Fibroblast of lung (primary cell): ENCODE results near the gene FAM72D.
"Not testable (repeated sequence)": the region's sequence is repeated elsewhere in the genome, so short reads cannot be mapped to it uniquely, and the experiment has no call there.

Experiments used
- EZH2 ChIP-seq: IDR thresholded peaks from 2 replicates; pipeline ENCODE4 v1.5.1; 2012; ENCODE audit warnings: low read length, control low read depth, mild to moderate bottlenecking; ENCODE audit errors: missing control alignments
- TF ChIP-seq, protein P1 (sequence below), 2 donors: IDR thresholded peaks in 1 of 2; conservative IDR thresholded peaks in 1 of 2; 1 replicate in 1 of 2; 2 replicates in 1 of 2; pipeline ENCODE4 v1.5.1; 2011 to 2012; ENCODE audit warnings: low read length in 2 of 2, control low read depth in 1 of 2, inconsistent platforms in 1 of 2, low read depth in 1 of 2, mild to moderate bottlenecking in 1 of 2

DNA sequence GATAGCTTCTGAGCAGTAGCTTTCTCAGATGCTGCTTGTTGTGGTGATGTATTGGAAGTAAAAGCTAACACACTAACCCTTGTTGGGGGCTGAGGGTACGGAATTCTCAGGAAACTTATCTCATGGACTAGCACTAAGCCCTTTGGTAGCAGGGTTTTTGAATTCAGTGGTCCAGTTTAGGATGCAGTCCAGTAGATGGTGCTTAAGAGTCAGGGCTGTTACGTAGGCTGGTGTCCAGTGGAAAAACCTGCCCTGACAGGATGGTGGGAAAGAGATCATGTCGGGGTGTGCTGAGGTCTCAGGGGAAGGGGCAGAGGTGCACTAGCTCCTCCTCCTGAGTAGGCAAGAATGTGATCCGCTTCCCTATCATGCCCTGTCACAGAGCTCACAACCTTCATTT is 59.6 kb downstream of the FAM72D start:
- not testable (repeated sequence) for TF ChIP-seq EZH2
- TF ChIP-seq, protein P1, sequence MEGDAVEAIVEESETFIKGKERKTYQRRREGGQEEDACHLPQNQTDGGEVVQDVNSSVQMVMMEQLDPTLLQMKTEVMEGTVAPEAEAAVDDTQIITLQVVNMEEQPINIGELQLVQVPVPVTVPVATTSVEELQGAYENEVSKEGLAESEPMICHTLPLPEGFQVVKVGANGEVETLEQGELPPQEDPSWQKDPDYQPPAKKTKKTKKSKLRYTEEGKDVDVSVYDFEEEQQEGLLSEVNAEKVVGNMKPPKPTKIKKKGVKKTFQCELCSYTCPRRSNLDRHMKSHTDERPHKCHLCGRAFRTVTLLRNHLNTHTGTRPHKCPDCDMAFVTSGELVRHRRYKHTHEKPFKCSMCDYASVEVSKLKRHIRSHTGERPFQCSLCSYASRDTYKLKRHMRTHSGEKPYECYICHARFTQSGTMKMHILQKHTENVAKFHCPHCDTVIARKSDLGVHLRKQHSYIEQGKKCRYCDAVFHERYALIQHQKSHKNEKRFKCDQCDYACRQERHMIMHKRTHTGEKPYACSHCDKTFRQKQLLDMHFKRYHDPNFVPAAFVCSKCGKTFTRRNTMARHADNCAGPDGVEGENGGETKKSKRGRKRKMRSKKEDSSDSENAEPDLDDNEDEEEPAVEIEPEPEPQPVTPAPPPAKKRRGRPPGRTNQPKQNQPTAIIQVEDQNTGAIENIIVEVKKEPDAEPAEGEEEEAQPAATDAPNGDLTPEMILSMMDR (conservative IDR thresholded peaks at IDR 0.05 in 1 of 2, IDR thresholded peaks at IDR 0.05 in 1 of 2; ENCODE audit: low read depth in 1 of 2, low read length in 2 of 2), result not testable (repeated sequence)
